HFFc6 (cell line): Measurements from ENCODE around the gene GRB10. TPM values are rescaled to one million over a fixed set of nuclear protein-coding genes. Genes with fewer than 3 reads are reported as not detected.

Experiments
- DNase-seq: peaks from one replicate; pipeline ENCODE4 v3.0.0-alpha.2; 2018
- H3K27ac Mint-ChIP-seq: 2 replicates; pipeline ENCODE4 v1.8.0; 2020; ENCODE audit warnings: mild to moderate bottlenecking, mixed read lengths
- H3K27me3 Mint-ChIP-seq: 2 replicates; pipeline ENCODE4 v1.8.0; 2021; ENCODE audit warnings: mild to moderate bottlenecking, moderate library complexity, mixed read lengths; ENCODE audit not compliant: insufficient read depth
- H3K36me3 Mint-ChIP-seq: 2 replicates; pipeline ENCODE4 v1.8.0; 2021; ENCODE audit warnings: low read depth, mixed read lengths
- H3K4me1 Mint-ChIP-seq: 2 replicates; pipeline ENCODE4 v1.8.0; 2020; ENCODE audit warnings: low read depth, mixed read lengths
- H3K4me3 Mint-ChIP-seq: 2 replicates; pipeline ENCODE4 v1.8.0; 2020; ENCODE audit warnings: mild to moderate bottlenecking, moderate library complexity, mixed read lengths
- H3K9me3 Mint-ChIP-seq: 2 replicates; pipeline ENCODE4 v1.8.0; 2020; ENCODE audit warnings: mild to moderate bottlenecking, mixed read lengths
- total RNA-seq, 6 experiments: library from RNA; stranded (reverse); fragmentation: NEBNext Ultra II Directional; extraction: Animal tissue kit (Norgen Biotek cat#: 25700); gene quantifications; 2 replicates in 1 of 6; 3 replicates in 5 of 6; pipeline ENCODE4 v1.2.3, GENCODE V29; 2021
- TF ChIP-seq, protein P1 (sequence below): fragments of 200-600 bp; sonication (generic); IDR thresholded peaks from 2 replicates; pipeline ENCODE4 v1.5.0; 2021; ENCODE audit warnings: antibody characterized with exemption, mild to moderate bottlenecking

Gene GRB10
- total RNA-seq, 6 experiments from 2014 or later: 13.6 to 17.8 (median 14.8) TPM

DNA sequence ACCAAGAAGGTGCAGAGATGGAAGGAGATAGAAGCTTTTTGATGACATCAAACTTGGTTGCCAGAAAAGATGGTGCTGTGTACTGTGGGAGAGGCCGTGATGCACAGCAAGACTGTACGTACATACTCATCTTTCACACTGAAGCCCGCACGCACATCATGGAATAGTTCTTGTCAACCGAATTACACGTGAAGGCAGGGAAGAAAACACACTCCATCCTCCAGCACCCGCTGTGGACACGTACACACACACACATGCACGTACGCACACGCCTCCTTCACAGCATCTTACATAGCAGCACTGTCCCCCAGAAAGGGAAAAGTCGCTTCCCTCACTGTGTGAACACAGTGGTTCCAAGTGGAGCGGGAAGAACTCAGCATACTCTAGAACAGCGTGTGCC lies 163.0 kb downstream of the GRB10 start:
- TF ChIP-seq, protein P1, sequence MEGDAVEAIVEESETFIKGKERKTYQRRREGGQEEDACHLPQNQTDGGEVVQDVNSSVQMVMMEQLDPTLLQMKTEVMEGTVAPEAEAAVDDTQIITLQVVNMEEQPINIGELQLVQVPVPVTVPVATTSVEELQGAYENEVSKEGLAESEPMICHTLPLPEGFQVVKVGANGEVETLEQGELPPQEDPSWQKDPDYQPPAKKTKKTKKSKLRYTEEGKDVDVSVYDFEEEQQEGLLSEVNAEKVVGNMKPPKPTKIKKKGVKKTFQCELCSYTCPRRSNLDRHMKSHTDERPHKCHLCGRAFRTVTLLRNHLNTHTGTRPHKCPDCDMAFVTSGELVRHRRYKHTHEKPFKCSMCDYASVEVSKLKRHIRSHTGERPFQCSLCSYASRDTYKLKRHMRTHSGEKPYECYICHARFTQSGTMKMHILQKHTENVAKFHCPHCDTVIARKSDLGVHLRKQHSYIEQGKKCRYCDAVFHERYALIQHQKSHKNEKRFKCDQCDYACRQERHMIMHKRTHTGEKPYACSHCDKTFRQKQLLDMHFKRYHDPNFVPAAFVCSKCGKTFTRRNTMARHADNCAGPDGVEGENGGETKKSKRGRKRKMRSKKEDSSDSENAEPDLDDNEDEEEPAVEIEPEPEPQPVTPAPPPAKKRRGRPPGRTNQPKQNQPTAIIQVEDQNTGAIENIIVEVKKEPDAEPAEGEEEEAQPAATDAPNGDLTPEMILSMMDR: no peak
- no peak overlapping the region for H3K4me3 Mint-ChIP-seq
- peaks cover 2% of the 10 kb centered on the region; the same call in 1 of the 2 replicates for H3K27me3 Mint-ChIP-seq
- no peaks in the 10 kb centered on the region for H3K9me3 Mint-ChIP-seq
- no peak for DNase-seq
- H3K36me3 Mint-ChIP-seq: no peaks in the 10 kb centered on the region
- H3K27ac Mint-ChIP-seq: no peak overlapping the region
- no peaks in the 10 kb centered on the region for H3K4me1 Mint-ChIP-seq

DNA sequence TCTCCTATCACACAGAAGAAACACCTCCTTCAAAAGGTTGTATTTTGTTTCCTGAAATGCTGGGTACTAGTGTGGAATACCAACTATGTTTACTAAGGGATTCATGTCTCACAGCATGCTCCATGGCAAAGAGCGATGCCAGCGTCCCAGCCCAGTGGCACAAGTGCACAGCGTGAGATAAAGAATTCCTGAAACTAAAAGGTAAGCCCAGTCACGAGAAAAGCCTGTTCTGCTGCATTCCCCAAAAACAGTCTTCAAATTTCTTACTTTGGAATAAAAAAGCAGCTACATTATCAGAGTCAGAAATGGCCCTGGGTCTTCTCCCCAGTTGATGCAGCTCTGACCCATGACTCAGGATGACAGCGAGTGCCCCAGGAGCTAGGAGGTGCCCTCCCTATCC lies 164.4 kb downstream of the GRB10 start:
- TF ChIP-seq, protein P1: no peak
- Mint-ChIP-seq H3K4me1 (no peaks in the 10 kb centered on the region), H3K9me3 (no peaks in the 10 kb centered on the region), H3K27me3 (peaks cover 2% of the 10 kb centered on the region; the same call in 1 of the 2 replicates), H3K4me3 (no peak overlapping the region), H3K36me3 (no peaks in the 10 kb centered on the region), H3K27ac (no peak overlapping the region)
- DNase-seq: no peak

DNA sequence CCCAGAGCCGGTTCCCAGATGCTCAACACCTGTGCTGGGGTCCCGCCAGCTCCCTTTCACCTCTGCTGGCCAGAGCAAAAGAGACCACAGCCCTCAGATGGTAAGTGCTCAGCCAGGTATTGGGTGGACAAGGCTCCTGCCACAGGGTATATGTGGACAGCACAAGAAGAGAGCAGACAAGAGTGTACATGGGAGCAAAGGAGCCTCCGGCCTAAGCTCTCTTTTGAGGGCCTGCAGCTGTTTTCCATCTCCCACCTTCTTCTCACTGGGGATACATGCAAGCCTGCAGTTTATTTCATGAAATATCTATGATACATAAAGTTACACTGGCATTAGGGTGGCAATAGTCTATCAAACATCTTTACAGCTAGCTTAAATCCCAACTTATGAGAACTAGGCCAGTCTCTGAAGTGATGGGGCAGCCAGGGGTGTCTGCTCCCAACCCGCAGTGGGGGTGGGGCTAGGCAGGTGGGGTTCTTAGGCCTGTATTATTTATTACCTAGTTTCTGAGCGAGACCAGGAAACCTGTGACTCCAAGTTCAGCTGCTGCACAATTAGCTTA lies 167.1 kb downstream of the GRB10 start:
- no peak overlapping the region for H3K27ac Mint-ChIP-seq
- no peak overlapping the region for H3K4me3 Mint-ChIP-seq
- peaks cover 8% of the 10 kb centered on the region for H3K4me1 Mint-ChIP-seq
- no peak for DNase-seq
- no peaks in the 10 kb centered on the region for H3K9me3 Mint-ChIP-seq
- H3K36me3 Mint-ChIP-seq: 0 out of 2 replicates have a peak, but pooled peaks cover 11% of the 10 kb centered on the region
- H3K27me3 Mint-ChIP-seq: no peaks in the 10 kb centered on the region; the same call in 1 of the 2 replicates
- TF ChIP-seq, protein P1: no peak

DNA sequence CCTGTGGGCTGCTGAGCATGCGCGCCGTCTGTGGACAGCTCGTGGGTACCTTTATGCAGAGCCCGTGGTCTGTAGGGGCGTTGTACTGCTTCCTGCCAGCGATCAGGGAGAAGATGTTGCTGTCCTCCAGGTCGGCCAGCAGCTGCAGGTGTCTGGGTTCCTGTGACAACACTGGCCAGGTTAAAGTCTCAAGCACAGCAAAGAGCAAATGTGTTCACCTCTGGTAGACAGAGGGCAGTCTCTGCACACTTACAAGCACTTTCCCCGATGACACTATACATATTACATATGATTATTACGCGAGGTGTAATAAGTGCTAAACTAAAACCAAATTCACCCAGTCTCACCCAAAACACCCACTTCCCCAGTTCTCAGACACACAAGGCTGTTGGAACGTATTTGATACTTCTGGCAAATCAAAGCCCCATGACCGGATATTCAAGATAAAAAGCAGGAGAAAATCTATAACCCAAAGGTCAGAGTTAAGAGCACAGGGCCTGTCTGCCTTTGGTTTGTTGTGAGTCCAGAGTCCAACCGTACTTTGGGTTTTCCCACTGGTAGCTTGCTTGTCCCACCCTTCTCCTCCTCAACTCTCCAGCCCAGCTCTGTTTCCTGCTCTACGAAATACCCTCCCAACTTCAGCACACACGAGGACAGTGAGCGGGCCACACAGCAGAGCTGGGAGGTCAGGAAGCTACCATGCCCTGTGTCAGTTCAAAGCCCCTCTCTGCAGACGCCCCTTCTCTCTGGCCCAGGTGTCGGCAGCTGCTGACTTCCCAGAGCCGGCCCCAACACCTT lies 167.8 kb downstream of the GRB10 start:
- Mint-ChIP-seq H3K27ac (no peak overlapping the region), H3K9me3 (no peaks in the 10 kb centered on the region), H3K27me3 (no peaks in the 10 kb centered on the region; the same call in 1 of the 2 replicates), H3K4me1 (peaks cover 15% of the 10 kb centered on the region), H3K4me3 (no peak overlapping the region), H3K36me3 (0 out of 2 replicates have a peak, but pooled peaks cover 11% of the 10 kb centered on the region)
- no peak for DNase-seq
- TF ChIP-seq, protein P1: peak; percentile 43; the same call in 1 of the 2 replicates

DNA sequence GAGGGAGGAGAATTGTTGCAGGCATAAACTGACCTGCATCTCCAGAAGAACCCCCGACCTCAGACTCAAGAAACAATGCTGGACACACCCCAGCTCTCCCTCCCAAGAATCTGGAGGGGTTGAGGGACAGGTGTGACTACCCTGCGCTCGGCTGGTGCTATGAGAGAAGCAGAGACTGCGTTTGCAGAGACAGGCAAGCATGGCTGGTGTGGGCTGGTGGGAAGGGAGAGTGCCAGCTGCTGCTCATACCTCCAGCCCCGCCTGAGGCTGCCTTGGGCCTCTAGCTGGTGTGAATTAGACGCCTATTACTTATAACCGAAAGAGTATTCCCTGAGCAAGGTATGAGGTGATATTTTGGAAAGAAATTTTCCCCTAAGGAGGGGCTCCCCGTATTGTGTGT lies 169.2 kb downstream of the GRB10 start:
- TF ChIP-seq, protein P1: no peak
- no peak overlapping the region for H3K27ac Mint-ChIP-seq
- no peaks in the 10 kb centered on the region for H3K9me3 Mint-ChIP-seq
- DNase-seq: no peak
- H3K4me3 Mint-ChIP-seq: no peak overlapping the region
- H3K27me3 Mint-ChIP-seq: no peaks in the 10 kb centered on the region; the same call in 1 of the 2 replicates
- 0 out of 2 replicates have a peak, but pooled peaks cover 11% of the 10 kb centered on the region for H3K36me3 Mint-ChIP-seq
- peaks cover 15% of the 10 kb centered on the region for H3K4me1 Mint-ChIP-seq
